ENCODE results near the gene GDAP2.

Gene GDAP2

GRCh38 chr1:117942293-117942692, 12.9 kb upstream of the GDAP2 start:
- TF ChIP-seq POLR2AphosphoS5 (IDR thresholded peaks at IDR 0.05; ENCODE audit: low read depth, low read length), result no peak
- TF ChIP-seq FOXP2 (optimal IDR thresholded peaks at IDR 0.05; ENCODE audit: borderline replicate concordance, extremely low read depth, extremely low read length, insufficient read depth), result no peak
- TF ChIP-seq REST (IDR thresholded peaks at IDR 0.05; ENCODE audit: insufficient read depth in 1 of 2, low read depth in 2 of 2, low read length in 2 of 2), result no peak
- no peak for TF ChIP-seq SIN3A (IDR thresholded peaks at IDR 0.05; ENCODE audit: borderline replicate concordance, insufficient read depth, low read length)

- TF ChIP-seq REST (IDR thresholded peaks at IDR 0.05; ENCODE audit: insufficient read depth in 1 of 2, low read depth in 2 of 2, low read length in 2 of 2) (no peak), FOXP2 (optimal IDR thresholded peaks at IDR 0.05; ENCODE audit: borderline replicate concordance, extremely low read depth, extremely low read length, insufficient read depth) (no peak), SIN3A (IDR thresholded peaks at IDR 0.05; ENCODE audit: borderline replicate concordance, insufficient read depth, low read length) (no peak), POLR2AphosphoS5 (IDR thresholded peaks at IDR 0.05; ENCODE audit: low read depth, low read length) (no peak), TAF1 (IDR thresholded peaks at IDR 0.05; ENCODE audit: borderline replicate concordance, insufficient read depth, low read length) (no peak)
These were observed 4.3 kb upstream of the GDAP2 start for GRCh38 chr1:117933769-117934168.

DNA sequence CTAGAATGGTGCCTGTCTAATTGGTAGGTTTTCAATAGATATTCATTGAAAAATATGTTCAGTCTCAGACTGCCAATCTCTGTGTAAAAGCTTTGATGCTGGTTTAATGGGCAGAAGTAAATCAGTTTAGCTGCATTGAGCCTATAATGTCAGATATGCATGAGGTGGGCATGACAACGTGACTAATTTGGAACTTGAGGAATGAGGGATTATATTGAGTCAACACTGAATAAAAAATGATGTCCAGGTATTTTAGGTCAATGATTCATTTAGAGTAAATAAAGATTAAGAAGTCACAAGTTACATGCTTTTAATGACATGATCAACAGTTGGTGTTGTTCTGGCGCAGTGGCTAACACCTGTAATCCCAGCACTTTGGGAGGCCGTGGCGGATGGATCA, 3.2 kb upstream of the GDAP2 start:
- TF ChIP-seq FOXP2 (optimal IDR thresholded peaks at IDR 0.05; ENCODE audit: borderline replicate concordance, extremely low read depth, extremely low read length, insufficient read depth), result no peak
- TF ChIP-seq POLR2AphosphoS5 (IDR thresholded peaks at IDR 0.05; ENCODE audit: low read depth, low read length), result no peak

DNA sequence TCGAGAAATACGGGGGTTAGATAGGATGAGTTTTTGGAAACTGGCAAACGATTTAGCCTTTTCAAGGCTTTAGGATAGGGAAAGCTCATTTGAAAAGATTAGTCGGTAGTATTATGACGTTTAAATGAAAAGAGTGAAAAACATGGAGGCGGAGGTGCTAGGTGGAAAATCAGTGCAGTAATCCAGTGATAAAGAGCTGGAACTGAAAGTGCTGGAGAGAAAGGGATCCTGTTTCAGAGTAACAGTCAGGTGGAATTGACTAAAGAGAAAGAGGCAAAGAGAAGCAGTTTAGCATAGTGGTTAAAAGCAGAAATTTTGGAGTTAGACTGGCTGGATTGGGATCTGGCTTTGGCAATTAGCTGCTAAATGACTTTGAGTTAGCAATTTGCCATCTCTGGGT, 1.1 kb upstream of the GDAP2 start:
- TF ChIP-seq TAF1 (IDR thresholded peaks at IDR 0.05; ENCODE audit: borderline replicate concordance, insufficient read depth, low read length), result no peak
- TF ChIP-seq REST (IDR thresholded peaks at IDR 0.05; ENCODE audit: insufficient read depth in 1 of 2, low read depth in 2 of 2, low read length in 2 of 2), result no peak
- TF ChIP-seq POLR2AphosphoS5 (IDR thresholded peaks at IDR 0.05; ENCODE audit: low read depth, low read length), result no peak
- no peak for TF ChIP-seq FOXP2 (optimal IDR thresholded peaks at IDR 0.05; ENCODE audit: borderline replicate concordance, extremely low read depth, extremely low read length, insufficient read depth)
- TF ChIP-seq SIN3A (IDR thresholded peaks at IDR 0.05; ENCODE audit: borderline replicate concordance, insufficient read depth, low read length), result no peak

GRCh38 chr1:117930173-117930447, 689 bp upstream of the GDAP2 start:
- TF ChIP-seq FOXP2 (optimal IDR thresholded peaks at IDR 0.05; ENCODE audit: borderline replicate concordance, extremely low read depth, extremely low read length, insufficient read depth) (no peak), TAF1 (IDR thresholded peaks at IDR 0.05; ENCODE audit: borderline replicate concordance, insufficient read depth, low read length) (no peak), REST (IDR thresholded peaks at IDR 0.05; ENCODE audit: insufficient read depth in 1 of 2, low read depth in 2 of 2, low read length in 2 of 2) (no peak), POLR2AphosphoS5 (IDR thresholded peaks at IDR 0.05; ENCODE audit: low read depth, low read length) (no peak), SIN3A (IDR thresholded peaks at IDR 0.05; ENCODE audit: borderline replicate concordance, insufficient read depth, low read length) (no peak)

All from PFSK-1 (cell line).